ENCODE data around the gene ADRB2. TPM values are rescaled to one million over a fixed set of nuclear protein-coding genes. Genes with fewer than 3 reads are reported as not detected.
A peak's percentile ranks its signal among the peaks of the same experiment; 100 is the strongest.

The ADRB2 gene
- total RNA-seq, 4 donors from 2014 or later, result 68.8 to 109 (median 86.4) TPM

- no peak for DNase-seq (ENCODE audit: low spot score in 2 of 2)
- WGBS, result 93% methylated on average over 1 of the region's 1 CpG
- Histone ChIP-seq H3K27me3 (no peaks in the 10 kb centered on the region), H3K27ac (no peak overlapping the region), H3K4me1 (no peaks in the 10 kb centered on the region), H3K36me3 (no peaks in the 10 kb centered on the region), H3K4me3 (no peak overlapping the region), H3K9me3 (no peaks in the 10 kb centered on the region)
- TF ChIP-seq, protein P1, sequence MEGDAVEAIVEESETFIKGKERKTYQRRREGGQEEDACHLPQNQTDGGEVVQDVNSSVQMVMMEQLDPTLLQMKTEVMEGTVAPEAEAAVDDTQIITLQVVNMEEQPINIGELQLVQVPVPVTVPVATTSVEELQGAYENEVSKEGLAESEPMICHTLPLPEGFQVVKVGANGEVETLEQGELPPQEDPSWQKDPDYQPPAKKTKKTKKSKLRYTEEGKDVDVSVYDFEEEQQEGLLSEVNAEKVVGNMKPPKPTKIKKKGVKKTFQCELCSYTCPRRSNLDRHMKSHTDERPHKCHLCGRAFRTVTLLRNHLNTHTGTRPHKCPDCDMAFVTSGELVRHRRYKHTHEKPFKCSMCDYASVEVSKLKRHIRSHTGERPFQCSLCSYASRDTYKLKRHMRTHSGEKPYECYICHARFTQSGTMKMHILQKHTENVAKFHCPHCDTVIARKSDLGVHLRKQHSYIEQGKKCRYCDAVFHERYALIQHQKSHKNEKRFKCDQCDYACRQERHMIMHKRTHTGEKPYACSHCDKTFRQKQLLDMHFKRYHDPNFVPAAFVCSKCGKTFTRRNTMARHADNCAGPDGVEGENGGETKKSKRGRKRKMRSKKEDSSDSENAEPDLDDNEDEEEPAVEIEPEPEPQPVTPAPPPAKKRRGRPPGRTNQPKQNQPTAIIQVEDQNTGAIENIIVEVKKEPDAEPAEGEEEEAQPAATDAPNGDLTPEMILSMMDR (IDR thresholded peaks at IDR 0.05), result no peak
- TF ChIP-seq POLR2A (IDR thresholded peaks at IDR 0.05), result no peak
- no peak for TF ChIP-seq POLR2AphosphoS5 (IDR thresholded peaks at IDR 0.05)
- TF ChIP-seq EP300 (IDR thresholded peaks at IDR 0.05), result no peak
Observed at GRCh38 chr5:148816357-148816756, 10.1 kb upstream of the ADRB2 start.

- H3K27me3 ChIP-seq, result no peaks in the 10 kb centered on the region
- H3K4me1 ChIP-seq, result no peaks in the 10 kb centered on the region
- H3K9me3 ChIP-seq, result no peaks in the 10 kb centered on the region
- no peak for TF ChIP-seq POLR2A (IDR thresholded peaks at IDR 0.05)
- TF ChIP-seq, protein P1 (IDR thresholded peaks at IDR 0.05), result no peak
- no peak for TF ChIP-seq EP300 (IDR thresholded peaks at IDR 0.05)
- TF ChIP-seq POLR2AphosphoS5 (IDR thresholded peaks at IDR 0.05), result no peak
- 80% methylated on average over 1 of the region's 1 CpG for WGBS
- H3K27ac ChIP-seq, result no peak overlapping the region
- no peak for DNase-seq (ENCODE audit: low spot score in 2 of 2)
- H3K4me3 ChIP-seq, result no peak overlapping the region
- H3K36me3 ChIP-seq, result no peaks in the 10 kb centered on the region
Observed at GRCh38 chr5:148816782-148817181, 9.6 kb upstream of the ADRB2 start.

GRCh38 chr5:148817606-148818005, 8.8 kb upstream of the ADRB2 start:
- no peak overlapping the region for H3K4me3 ChIP-seq
- H3K36me3 ChIP-seq, result no peaks in the 10 kb centered on the region
- H3K9me3 ChIP-seq, result no peaks in the 10 kb centered on the region
- no peak for DNase-seq (ENCODE audit: low spot score in 2 of 2)
- no peak for TF ChIP-seq EP300 (IDR thresholded peaks at IDR 0.05)
- no peak for TF ChIP-seq POLR2AphosphoS5 (IDR thresholded peaks at IDR 0.05)
- TF ChIP-seq, protein P1 (IDR thresholded peaks at IDR 0.05), result no peak
- no peaks in the 10 kb centered on the region for H3K27me3 ChIP-seq
- no peaks in the 10 kb centered on the region for H3K4me1 ChIP-seq
- no peak overlapping the region for H3K27ac ChIP-seq
- WGBS, result 97% methylated on average over 1 of the region's 1 CpG

GRCh38 chr5:148820461-148821395, 5.7 kb upstream of the ADRB2 start:
- no peak overlapping the region for H3K4me3 ChIP-seq
- no peak for TF ChIP-seq POLR2AphosphoS5 (IDR thresholded peaks at IDR 0.05)
- TF ChIP-seq, protein P1 (IDR thresholded peaks at IDR 0.05), result peak in 1 of 2 donors; percentile 48
- H3K4me1 ChIP-seq, result peaks cover 9% of the 10 kb centered on the region
- H3K9me3 ChIP-seq, result no peaks in the 10 kb centered on the region
- no peaks in the 10 kb centered on the region for H3K36me3 ChIP-seq
- no peak overlapping the region for H3K27ac ChIP-seq
- no peak for DNase-seq (ENCODE audit: low spot score in 2 of 2)
- no peaks in the 10 kb centered on the region for H3K27me3 ChIP-seq
- 42% methylated on average over 6 of the region's 6 CpGs for WGBS

DNA sequence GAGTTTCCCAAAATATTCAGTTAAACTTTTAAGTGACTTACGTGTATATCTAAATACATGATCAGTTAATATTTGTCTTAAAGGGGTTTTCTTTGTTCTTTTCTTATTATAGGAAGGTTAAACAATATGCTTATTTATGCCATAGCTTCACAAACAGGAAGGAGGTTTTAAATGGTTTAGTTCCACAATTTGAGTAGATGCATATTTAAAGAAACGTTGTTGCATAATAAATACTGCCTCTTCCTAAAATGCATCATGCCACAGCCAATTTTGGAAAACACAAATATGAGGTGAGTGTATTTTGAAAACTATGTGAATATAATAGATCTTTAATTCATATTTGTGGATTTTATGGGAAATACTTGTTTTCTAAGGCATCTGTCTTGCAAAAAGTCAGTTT, 2.5 kb upstream of the ADRB2 start:
- H3K27me3 ChIP-seq, result no peaks in the 10 kb centered on the region
- H3K27ac ChIP-seq, result no peak overlapping the region
- no peaks in the 10 kb centered on the region for H3K9me3 ChIP-seq
- H3K4me1 ChIP-seq, result peaks cover 27% of the 10 kb centered on the region
- no peak for DNase-seq (ENCODE audit: low spot score in 2 of 2)
- H3K4me3 ChIP-seq, result no peak overlapping the region
- TF ChIP-seq EP300 (IDR thresholded peaks at IDR 0.05), result no peak
- H3K36me3 ChIP-seq, result no peaks in the 10 kb centered on the region
- WGBS, result 79% methylated on average over 2 of the region's 2 CpGs
